Measurements from ENCODE around the gene ISLR2.
"Not testable (repeated sequence)": the region's sequence is repeated elsewhere in the genome, so short reads cannot be mapped to it uniquely, and the experiment has no call there.

ISLR2 gene, protein sequence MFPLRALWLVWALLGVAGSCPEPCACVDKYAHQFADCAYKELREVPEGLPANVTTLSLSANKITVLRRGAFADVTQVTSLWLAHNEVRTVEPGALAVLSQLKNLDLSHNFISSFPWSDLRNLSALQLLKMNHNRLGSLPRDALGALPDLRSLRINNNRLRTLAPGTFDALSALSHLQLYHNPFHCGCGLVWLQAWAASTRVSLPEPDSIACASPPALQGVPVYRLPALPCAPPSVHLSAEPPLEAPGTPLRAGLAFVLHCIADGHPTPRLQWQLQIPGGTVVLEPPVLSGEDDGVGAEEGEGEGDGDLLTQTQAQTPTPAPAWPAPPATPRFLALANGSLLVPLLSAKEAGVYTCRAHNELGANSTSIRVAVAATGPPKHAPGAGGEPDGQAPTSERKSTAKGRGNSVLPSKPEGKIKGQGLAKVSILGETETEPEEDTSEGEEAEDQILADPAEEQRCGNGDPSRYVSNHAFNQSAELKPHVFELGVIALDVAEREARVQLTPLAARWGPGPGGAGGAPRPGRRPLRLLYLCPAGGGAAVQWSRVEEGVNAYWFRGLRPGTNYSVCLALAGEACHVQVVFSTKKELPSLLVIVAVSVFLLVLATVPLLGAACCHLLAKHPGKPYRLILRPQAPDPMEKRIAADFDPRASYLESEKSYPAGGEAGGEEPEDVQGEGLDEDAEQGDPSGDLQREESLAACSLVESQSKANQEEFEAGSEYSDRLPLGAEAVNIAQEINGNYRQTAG

GRCh38 chr15:74130155-74130848 is at the start of gene ISLR2:
Gene ISLR2, plus strand, starts transcription at chr15:74130586. Its CDS starts 2,169 bp downstream, at chr15:74132755.
- DNase-seq = peak; percentile 34

GRCh38 chr15:74082450-74082849 is 47.9 kb upstream of the ISLR2 start, which contains the start of gene GOLGA6A:
Gene GOLGA6A, minus strand, starts transcription at chr15:74082550. Its CDS starts 41 bp downstream, at chr15:74082509.
- not testable (repeated sequence) for DNase-seq

GRCh38 chr15:74094567-74094966 is 35.8 kb upstream of the ISLR2 start:
- DNase-seq = not testable (repeated sequence)

DNA sequence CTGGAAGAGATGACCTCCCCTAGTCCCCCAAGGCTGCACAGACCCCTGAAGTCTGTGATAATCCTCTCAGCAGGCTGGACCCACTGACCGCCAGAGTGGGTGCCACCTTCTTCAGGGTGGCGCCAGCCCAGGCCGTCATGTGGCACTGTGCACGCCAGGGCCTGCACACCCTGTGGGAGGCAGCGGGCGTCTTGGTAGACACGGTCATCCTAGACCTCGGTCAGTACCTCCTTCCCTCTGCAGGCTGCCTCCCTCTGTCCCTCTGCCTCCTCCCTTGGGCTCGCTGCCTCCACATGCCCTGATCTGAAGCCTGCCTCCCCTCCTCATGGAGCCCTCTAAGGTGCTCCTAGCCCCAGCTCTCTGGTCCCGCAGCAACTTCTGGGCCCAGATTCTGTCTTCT is 34.8 kb upstream of the ISLR2 start:
- not testable (repeated sequence) for DNase-seq

DNA sequence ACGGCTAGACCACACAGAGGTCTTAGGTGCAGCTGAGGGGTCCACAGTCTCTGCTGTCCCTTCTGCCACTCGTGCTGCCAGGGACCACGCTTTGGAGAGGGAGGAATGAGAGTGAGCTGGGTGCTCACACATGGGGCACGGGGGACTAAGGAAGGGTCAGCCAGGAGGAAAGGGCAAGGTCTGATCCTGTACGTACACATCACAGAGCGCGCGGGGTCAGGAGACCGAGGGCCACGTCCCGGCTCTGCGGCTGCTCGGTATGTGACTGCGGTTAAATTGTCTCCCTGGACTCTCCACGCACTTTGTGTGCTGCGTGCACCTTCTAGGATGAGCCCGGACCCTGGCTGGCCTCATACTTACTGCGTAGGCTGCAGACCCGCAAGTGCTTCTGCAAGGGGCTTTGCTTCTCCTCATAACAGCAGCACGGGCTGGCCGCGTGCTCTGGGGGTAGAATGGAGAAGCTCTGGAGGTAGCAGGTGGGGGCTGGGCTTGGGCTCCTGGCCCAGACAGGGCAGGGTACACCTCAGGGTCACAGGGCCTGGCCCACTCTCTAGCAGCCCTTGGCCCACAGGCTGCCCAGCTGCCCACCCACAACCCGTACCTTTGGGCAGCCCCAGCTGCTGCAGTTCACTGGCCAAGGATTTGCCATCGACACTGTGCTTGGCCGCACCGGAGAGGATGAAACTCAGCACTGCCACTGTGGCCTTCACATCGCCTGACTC is 33.5 kb upstream of the ISLR2 start:
- DNase-seq = not testable (repeated sequence)

- peak; percentile 95 for DNase-seq
Measured at GRCh38 chr15:74099963-74100733, 30.2 kb upstream of the ISLR2 start.

- DNase-seq = no peak
Measured at GRCh38 chr15:74108111-74108510, 22.3 kb upstream of the ISLR2 start.

GRCh38 chr15:74108611-74109010 is 21.8 kb upstream of the ISLR2 start:
- not testable (repeated sequence) for DNase-seq

GRCh38 chr15:74109713-74110112 is 20.7 kb upstream of the ISLR2 start:
- no peak for DNase-seq

- no peak for DNase-seq
Measured at GRCh38 chr15:74120426-74120825, 10.0 kb upstream of the ISLR2 start.

DNA sequence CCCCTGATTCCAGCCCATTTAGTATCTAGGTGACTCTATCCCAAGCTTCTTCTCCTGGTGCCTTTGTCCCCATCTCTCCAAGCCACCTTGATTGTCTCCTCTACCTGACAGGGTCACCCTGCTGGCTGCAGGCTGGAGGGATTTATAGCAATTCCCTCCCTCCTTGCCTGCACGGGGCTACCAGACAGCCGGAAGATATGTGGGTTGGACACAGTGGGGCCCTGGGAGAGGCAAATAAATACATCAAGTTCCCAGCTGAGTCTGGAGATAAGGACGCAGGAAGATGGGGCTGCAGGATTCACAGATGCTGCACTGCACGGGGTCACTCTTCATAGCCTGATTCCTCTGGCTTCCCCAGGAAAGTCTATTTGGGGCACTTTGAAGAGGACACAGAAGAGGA is 9.3 kb upstream of the ISLR2 start:
- no peak for DNase-seq

GRCh38 chr15:74121858-74122257 is 8.5 kb upstream of the ISLR2 start:
- DNase-seq = no peak

GRCh38 chr15:74122403-74123130 is 7.8 kb upstream of the ISLR2 start:
- no peak for DNase-seq

GRCh38 chr15:74123131-74123429 is 7.3 kb upstream of the ISLR2 start:
- DNase-seq = no peak

GRCh38 chr15:74123658-74124057 is 6.7 kb upstream of the ISLR2 start:
- no peak for DNase-seq

DNA sequence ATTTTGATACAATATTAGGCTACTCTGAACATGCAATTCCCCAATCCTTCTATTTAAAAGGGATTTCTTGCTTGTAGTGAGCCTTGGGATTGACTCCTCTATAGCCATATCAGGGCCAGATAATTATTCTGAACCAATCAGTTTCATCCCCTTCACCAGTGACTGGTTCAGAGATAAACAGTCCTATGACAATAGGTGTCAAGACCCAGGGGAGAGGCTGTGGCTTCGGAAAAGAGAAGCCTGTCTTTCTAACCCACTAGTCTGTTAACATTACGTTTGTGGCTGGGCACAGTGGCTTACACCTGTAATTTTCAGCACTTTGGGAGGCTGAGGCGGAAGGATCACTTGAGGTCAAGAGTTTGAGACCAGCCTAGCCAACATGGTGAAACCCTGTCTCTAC is 6.2 kb upstream of the ISLR2 start:
- DNase-seq = no peak

GRCh38 chr15:74124759-74125158 is 5.6 kb upstream of the ISLR2 start:
- DNase-seq = peak; percentile 71

- peak; percentile 86 for DNase-seq
Measured at GRCh38 chr15:74127255-74127953, 3.0 kb upstream of the ISLR2 start.

- no peak for DNase-seq
Measured at GRCh38 chr15:74127954-74128784, 2.2 kb upstream of the ISLR2 start.

Data from fibroblast of skin of right biceps (primary cell).